ENCODE results near the gene PODXL.

Gene PODXL

DNA sequence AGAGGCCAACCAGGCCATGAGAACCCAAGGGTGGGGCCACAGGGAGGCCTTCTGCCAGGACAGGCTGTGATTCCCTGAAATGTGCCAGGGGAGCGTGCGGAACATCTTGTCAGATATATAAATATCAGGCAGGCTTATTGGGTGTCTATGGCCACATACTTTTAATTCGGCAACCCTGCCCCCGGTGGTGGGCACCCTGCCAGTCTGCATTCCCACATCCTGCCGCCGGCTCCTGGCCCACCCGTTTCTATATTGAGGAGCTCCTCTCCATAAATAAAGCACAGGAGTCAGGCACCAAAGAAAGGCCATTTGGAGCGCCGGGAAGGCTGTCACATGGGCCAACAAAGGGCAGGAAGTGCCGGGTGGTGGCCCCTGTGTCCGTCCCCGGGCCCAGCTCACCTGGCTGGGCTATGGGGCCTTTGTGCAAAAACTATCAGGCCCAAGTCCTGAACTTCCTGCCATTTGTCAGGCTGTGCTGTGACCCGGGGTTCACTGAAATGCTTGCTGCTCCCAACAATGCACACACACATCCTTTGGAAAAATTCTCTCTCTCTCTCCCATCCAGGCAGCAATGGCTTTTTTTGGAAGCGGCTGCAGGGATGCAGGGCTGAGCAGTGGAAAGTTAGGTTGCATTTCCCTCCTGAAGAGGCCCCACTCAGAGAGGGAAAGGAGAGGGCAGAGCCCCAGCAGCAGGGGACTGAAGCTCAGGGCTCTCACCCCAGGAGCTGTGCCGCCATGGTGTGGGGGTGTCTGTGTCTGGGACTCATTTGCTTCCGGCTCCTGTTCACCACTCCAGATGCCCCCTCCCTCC lies 25.0 kb upstream of the PODXL start:
- no peak for ATAC-seq
- no peak overlapping the region for H3K4me3 Mint-ChIP-seq

GRCh38 chr7:131578602-131579001 lies 22.2 kb upstream of the PODXL start:
- DNase-seq (ENCODE audit: low spot score in 2 of 2): no peak
- Mint-ChIP-seq H3K4me1 (no peaks in the 10 kb centered on the region), H3K27ac (no peak overlapping the region), H3K9me3 (no peaks in the 10 kb centered on the region), H3K36me3 (no peaks in the 10 kb centered on the region), H3K4me3 (no peak overlapping the region)
- ATAC-seq: no peak

More for the DNA sequence above, 25.0 kb upstream of the PODXL start:
- no peaks in the 10 kb centered on the region for H3K9me3 Mint-ChIP-seq
- H3K27ac Mint-ChIP-seq: no peak overlapping the region
- H3K36me3 Mint-ChIP-seq: no peaks in the 10 kb centered on the region
- H3K4me1 Mint-ChIP-seq: no peaks in the 10 kb centered on the region
- no peak for DNase-seq (ENCODE audit: low spot score in 2 of 2)

- DNase-seq (ENCODE audit: low spot score in 2 of 2): no peak
- Mint-ChIP-seq H3K27ac (no peak overlapping the region), H3K36me3 (no peaks in the 10 kb centered on the region), H3K4me3 (no peak overlapping the region), H3K4me1 (no peaks in the 10 kb centered on the region), H3K9me3 (no peaks in the 10 kb centered on the region)
- ATAC-seq: no peak
Measured at GRCh38 chr7:131574741-131575140, 18.3 kb upstream of the PODXL start.

- no peak overlapping the region for H3K27ac Mint-ChIP-seq
- H3K36me3 Mint-ChIP-seq: no peaks in the 10 kb centered on the region
- H3K9me3 Mint-ChIP-seq: no peaks in the 10 kb centered on the region
- DNase-seq (ENCODE audit: low spot score in 2 of 2) (no peak), ATAC-seq (no peak)
- no peaks in the 10 kb centered on the region for H3K4me1 Mint-ChIP-seq
- no peak overlapping the region for H3K4me3 Mint-ChIP-seq
Measured at GRCh38 chr7:131570401-131570800, 14.0 kb upstream of the PODXL start.

- Mint-ChIP-seq H3K4me3 (no peak overlapping the region), H3K36me3 (no peaks in the 10 kb centered on the region), H3K27ac (no peak overlapping the region), H3K9me3 (no peaks in the 10 kb centered on the region), H3K4me1 (no peaks in the 10 kb centered on the region)
- no peak for DNase-seq (ENCODE audit: low spot score in 2 of 2)
- ATAC-seq: no peak
Measured at GRCh38 chr7:131568970-131569369, 12.5 kb upstream of the PODXL start.

- ATAC-seq: no peak
- no peak for DNase-seq (ENCODE audit: low spot score in 2 of 2)
- H3K27ac Mint-ChIP-seq: no peak overlapping the region
- no peaks in the 10 kb centered on the region for H3K36me3 Mint-ChIP-seq
- no peaks in the 10 kb centered on the region for H3K9me3 Mint-ChIP-seq
- H3K4me1 Mint-ChIP-seq: no peaks in the 10 kb centered on the region
- H3K4me3 Mint-ChIP-seq: no peak overlapping the region
Measured at GRCh38 chr7:131568510-131568909, 12.1 kb upstream of the PODXL start.

DNA sequence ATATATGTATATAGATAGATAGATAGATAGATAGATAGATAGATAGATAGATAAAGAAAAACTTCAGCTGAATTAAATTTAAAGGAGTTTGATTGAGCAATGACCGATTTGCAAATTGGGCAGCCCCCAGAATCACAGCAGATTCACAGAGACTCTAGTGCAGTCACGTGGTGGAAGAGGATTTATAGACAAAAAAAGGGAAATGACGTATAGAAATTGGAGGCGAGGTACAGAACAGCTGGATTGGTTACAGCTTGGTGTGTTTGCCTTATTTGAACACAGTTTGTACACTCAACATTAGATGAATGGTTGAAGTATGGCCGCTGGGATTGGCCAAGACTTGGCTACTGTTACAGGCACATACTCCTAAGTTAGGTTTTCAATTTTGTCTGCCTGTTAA lies 8.2 kb upstream of the PODXL start:
- no peak for ATAC-seq
- Mint-ChIP-seq H3K4me3 (no peak overlapping the region), H3K9me3 (no peaks in the 10 kb centered on the region), H3K27ac (no peak overlapping the region), H3K36me3 (no peaks in the 10 kb centered on the region), H3K4me1 (no peaks in the 10 kb centered on the region)
- no peak for DNase-seq (ENCODE audit: low spot score in 2 of 2)

DNA sequence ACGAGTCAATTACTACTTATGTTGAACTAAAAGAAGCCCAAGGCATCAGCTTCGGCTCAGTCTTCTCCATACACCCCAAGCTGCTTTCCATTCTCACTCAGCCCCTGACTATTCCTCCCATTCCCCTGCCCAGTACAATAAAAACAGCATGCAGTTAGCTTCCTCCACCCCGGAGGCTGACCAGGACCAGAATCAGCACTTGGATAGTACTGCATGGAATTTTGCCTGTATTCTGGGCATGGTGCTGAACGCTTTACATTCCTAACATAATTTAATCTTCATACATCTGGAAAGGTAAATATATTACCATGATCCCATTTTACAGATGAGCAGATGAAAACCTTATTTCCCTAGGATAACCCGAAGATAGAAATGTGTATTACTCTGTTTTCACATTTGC lies 7.5 kb upstream of the PODXL start:
- DNase-seq (ENCODE audit: low spot score in 2 of 2) (no peak), ATAC-seq (no peak)
- no peaks in the 10 kb centered on the region for H3K36me3 Mint-ChIP-seq
- no peaks in the 10 kb centered on the region for H3K4me1 Mint-ChIP-seq
- H3K27ac Mint-ChIP-seq: no peak overlapping the region
- H3K4me3 Mint-ChIP-seq: no peak overlapping the region
- H3K9me3 Mint-ChIP-seq: no peaks in the 10 kb centered on the region

- Mint-ChIP-seq H3K4me1 (no peaks in the 10 kb centered on the region), H3K27ac (no peak overlapping the region)
- ATAC-seq: no peak
Measured at GRCh38 chr7:131562941-131563340, 6.5 kb upstream of the PODXL start.

DNA sequence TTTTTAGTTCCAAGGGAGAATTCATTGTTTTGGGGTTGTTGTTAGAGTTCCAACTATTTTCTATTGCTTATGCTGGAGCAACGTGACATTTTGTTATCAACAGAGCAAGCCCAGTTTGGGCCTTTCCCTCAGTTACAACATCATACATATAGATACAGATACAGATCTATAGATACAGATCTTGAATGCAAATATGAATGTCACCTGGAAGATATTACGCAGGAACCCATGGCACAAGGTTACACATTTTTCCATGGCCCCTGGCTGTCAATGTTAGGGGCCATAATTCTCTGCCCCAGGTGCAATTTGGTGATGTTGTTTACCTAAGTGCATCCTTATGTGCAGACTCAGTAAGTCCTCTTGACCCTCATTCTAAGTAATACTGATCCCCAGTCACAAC lies 3.6 kb upstream of the PODXL start:
- H3K27ac Mint-ChIP-seq: no peak overlapping the region
- no peak for ATAC-seq
- H3K4me1 Mint-ChIP-seq: peaks cover 16% of the 10 kb centered on the region
- H3K36me3 Mint-ChIP-seq: no peaks in the 10 kb centered on the region
- no peaks in the 10 kb centered on the region for H3K9me3 Mint-ChIP-seq
- H3K4me3 Mint-ChIP-seq: no peak overlapping the region
- DNase-seq (ENCODE audit: low spot score in 2 of 2): no peak

More at GRCh38 chr7:131562941-131563340, 6.5 kb upstream of the PODXL start:
- no peak overlapping the region for H3K4me3 Mint-ChIP-seq
- DNase-seq (ENCODE audit: low spot score in 2 of 2): no peak
- H3K36me3 Mint-ChIP-seq: no peaks in the 10 kb centered on the region
- no peaks in the 10 kb centered on the region for H3K9me3 Mint-ChIP-seq

GRCh38 chr7:131557652-131558385 lies 1.4 kb upstream of the PODXL start:
- peak overlapping the region; percentile 76 for H3K4me3 Mint-ChIP-seq
- no peak overlapping the region for H3K27ac Mint-ChIP-seq
- ATAC-seq (no peak), DNase-seq (ENCODE audit: low spot score in 2 of 2) (no peak)
- no peaks in the 10 kb centered on the region for H3K36me3 Mint-ChIP-seq
- H3K4me1 Mint-ChIP-seq: peaks cover 20% of the 10 kb centered on the region
- H3K9me3 Mint-ChIP-seq: no peaks in the 10 kb centered on the region

DNA sequence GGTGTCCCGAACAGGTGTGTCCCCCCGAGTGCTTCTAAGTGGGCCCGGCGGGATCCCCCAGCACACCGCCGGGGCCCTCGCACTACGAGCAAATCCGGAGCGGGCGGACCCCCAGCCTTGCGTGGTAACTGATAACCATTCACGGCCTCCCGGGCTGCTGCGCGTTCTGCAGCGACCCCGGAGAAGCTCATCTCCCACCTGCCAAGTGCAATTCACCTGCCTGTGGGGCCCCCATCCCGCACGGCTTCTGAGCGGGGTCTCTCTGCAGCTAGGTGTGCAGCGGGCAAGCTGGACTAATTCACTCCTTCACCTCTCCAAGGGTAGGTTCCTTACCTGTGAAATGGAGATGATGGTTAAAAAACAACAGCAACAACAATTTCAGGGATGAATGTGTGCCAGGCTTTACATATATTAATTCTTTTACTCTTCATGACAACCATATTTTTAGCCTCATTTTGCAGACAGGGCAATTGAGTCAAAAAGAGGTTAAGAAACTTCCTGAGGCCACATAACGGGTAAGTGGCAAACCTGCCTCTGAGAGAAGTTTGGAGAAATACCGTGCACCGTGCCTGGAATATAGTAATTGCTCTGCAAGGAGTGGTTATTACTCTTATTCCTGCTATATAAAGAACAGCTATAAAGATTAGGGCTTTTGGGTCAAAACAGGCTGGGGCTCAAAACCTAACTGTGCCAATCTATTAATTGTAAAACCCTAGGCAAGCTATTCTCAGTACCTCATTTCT lies 652 bp upstream of the PODXL start:
- ATAC-seq (no peak), DNase-seq (ENCODE audit: low spot score in 2 of 2) (no peak)
- Mint-ChIP-seq H3K4me1 (peaks cover 20% of the 10 kb centered on the region), H3K27ac (no peak overlapping the region), H3K36me3 (no peaks in the 10 kb centered on the region), H3K9me3 (no peaks in the 10 kb centered on the region), H3K4me3 (peak overlapping the region; percentile 76)

- Mint-ChIP-seq H3K27ac (no peak overlapping the region), H3K4me1 (peaks cover 20% of the 10 kb centered on the region), H3K36me3 (no peaks in the 10 kb centered on the region), H3K4me3 (peak overlapping the region; percentile 76), H3K9me3 (no peaks in the 10 kb centered on the region)
- DNase-seq (ENCODE audit: low spot score in 2 of 2) (no peak), ATAC-seq (no peak)
Measured at GRCh38 chr7:131555552-131556052, 826 bp downstream of the PODXL start.

- H3K36me3 Mint-ChIP-seq: no peaks in the 10 kb centered on the region
- H3K4me3 Mint-ChIP-seq: peak overlapping the region; percentile 76
- ATAC-seq: no peak
Measured at GRCh38 chr7:131554880-131555516, 1.4 kb downstream of the PODXL start.

DNA sequence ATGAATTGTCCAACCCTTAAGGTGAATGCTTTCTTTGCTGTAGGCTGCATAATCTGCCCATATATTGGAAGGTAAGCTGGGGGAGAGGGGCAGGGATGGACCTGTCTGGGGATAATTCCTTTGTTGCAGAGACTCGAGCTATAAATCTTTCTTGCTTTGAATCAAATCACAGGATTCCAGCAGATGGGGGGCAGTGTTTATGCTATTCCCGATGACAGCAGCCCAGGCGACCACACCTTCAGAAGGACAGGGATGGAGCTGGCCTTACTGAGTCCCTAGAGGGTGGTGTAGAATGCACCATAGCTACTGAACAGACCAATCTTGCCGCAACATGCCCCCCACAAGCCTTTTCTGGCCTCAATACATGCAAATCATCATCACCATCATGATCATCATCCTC lies 2.5 kb downstream of the PODXL start:
- H3K4me1 Mint-ChIP-seq: peaks cover 20% of the 10 kb centered on the region
- DNase-seq (ENCODE audit: low spot score in 2 of 2): no peak
- ATAC-seq: no peak
- no peak overlapping the region for H3K4me3 Mint-ChIP-seq
- H3K27ac Mint-ChIP-seq: no peak overlapping the region
- no peaks in the 10 kb centered on the region for H3K36me3 Mint-ChIP-seq
- no peaks in the 10 kb centered on the region for H3K9me3 Mint-ChIP-seq

More at GRCh38 chr7:131554880-131555516, 1.4 kb downstream of the PODXL start:
- H3K9me3 Mint-ChIP-seq: no peaks in the 10 kb centered on the region
- H3K4me1 Mint-ChIP-seq: peaks cover 20% of the 10 kb centered on the region
- no peak overlapping the region for H3K27ac Mint-ChIP-seq
- no peak for DNase-seq (ENCODE audit: low spot score in 2 of 2)
